HG02588 (cell line): ENCODE data around the gene MTHFS.
"Not testable (repeated sequence)": the region's sequence is repeated elsewhere in the genome, so short reads cannot be mapped to it uniquely, and the experiment has no call there.

ENCODE experiments used
- ATAC-seq: cut with Tn5 transposase; IDR thresholded peaks from one replicate; pipeline ENCODE4 v1.9.1; 2021; ENCODE audit warnings: mild to moderate bottlenecking, moderate library complexity; ENCODE audit not compliant: unreplicated experiment

The MTHFS gene

DNA sequence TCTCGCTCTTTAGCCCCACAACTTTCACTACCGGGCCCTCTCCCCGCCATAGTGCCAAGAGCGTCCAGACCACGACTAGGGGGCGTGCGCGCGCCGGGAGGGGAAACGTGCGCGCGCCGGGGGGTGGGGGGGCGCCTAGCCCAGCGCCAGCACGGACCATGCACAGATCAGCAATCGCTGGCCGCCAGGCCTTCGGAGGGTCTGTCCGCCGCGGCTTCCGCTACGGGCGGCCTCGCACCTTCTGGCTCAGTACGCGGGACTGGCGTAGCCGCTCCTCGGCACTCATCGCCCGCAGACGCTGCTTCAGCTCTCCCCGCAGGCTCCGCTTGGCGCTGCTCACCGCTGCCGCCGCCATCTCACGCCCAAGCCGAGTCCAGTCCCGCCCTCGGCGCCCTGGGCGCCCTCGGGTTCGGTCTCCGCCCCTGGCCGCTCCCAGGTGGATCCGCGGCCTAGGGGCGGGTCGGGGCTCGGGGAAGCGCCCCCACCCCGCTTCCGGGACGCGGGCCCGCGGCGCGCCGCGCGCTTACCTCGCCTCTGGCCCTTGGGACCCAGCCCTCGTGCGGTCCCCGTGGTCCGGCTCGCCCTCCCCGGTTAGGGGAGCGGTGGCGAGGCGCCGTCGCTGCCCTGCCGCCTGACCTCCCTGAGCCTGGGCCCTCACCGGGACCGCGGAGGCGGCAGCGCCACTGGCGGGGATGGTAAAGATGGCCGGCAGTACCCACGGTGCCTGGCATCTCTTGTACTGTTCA lies at the start of gene MTHFS:
Gene MTHFS (minus strand): TSS at position 381 of the 746 bp plus-strand sequence. CDS start 26 bp downstream, at position 355.
- peak; percentile 84 for ATAC-seq

DNA sequence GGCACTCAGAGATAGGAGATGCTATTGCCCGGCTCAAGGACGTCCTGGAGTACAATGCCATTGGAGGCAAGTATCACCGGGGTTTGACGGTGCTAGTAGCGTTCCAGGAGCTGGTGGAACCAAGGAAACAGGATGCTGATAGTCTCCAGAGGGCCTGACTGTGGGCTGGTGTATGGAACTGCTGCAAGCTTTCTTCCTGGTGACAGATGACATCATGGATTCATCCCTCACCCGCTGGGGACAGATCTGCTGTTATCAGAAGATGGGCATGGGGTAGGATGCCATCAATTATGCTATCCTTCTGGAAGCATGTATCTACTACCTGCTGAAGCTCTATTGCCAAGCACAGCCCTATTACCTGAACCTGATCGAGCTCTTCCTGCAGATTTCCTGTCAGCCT lies 47.8 kb upstream of the MTHFS start:
- ATAC-seq: no peak

DNA sequence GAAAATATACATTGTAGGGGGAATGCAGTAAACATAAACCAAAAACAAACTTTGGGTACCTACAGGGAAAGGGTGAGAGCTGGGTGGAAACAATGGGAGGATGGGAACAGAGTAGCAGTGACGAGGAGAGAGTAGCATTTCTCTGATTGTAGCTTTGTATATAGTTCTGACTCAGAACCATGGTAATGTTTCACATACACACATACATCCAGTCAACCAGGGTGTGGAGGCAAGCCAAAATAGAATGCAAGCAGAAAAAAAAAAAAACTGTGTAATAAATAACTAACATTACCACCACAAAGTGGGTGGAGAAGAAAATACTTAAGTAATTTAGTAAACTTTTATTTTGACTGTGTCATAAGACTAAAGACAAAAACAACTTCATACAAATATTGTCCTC lies 47.0 kb upstream of the MTHFS start:
- peak; percentile 88 for ATAC-seq

DNA sequence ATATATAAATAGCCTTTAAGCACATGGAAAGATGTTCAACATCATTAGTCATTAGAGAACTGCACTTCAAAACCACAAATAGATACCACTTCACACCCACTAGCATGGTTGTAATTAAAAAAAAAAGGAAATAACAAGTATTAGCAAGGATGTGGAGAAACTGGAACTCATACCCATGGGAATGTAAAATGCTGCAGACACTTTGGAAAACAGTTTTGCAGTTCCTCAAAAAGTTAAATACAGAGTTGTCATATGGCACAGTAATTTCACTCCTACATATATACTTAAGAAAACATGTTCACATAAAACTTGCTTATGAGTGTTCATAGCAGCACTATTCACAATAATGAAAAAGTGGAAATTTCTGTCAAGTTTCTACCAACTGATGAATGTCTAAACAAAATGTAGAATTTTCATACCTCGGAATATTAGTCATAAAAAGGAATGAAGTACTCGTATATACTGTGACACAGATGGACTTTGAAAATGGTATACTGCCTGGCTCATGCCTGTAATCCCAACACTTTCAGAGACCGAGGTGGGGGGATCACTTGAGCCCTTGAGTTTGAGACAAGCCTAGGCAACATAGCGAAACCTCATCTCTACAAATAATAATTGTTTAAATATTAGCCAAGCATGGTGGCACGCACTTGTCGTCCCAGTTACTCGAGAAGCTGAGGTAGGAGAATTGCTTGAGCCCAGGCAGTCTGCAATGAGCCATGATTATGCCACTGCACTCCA lies 46.1 kb upstream of the MTHFS start:
- ATAC-seq: no peak

DNA sequence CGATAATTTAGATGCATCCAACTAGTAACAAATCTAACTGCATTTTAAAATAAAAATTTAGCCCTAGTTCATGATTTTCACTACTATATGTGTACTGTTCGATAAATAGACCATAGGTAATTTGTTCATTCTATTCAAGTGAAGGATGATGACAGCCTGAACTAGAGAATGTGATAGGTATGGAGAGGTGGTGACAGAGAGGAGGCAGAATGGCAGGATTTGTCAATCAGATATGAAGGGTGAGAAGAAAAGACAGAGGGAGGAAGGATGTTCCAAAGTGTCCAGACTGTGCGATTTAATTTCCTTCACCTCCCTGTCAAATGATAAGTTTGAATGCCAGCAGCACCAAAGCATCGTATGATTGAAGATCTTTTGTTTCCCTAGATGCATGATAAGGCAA lies 42.6 kb upstream of the MTHFS start:
- no peak for ATAC-seq

DNA sequence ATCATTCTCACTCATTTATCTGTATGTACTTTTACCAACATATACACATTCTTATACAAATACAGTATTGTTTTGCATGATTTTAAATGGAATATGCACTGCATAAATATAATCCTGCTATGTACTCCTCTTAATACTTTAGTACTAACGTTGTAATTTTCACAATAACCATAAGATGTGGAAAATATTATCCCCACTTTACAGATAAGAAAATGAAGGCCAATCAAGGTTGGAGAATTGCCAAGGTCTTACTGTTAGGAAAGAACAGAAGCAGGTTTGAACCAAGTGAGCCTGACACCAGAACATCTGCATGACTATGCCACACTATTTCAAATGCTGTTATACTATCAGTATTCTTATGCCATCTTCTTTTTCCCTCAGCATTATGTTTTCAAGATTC lies 41.3 kb upstream of the MTHFS start:
- ATAC-seq: no peak

DNA sequence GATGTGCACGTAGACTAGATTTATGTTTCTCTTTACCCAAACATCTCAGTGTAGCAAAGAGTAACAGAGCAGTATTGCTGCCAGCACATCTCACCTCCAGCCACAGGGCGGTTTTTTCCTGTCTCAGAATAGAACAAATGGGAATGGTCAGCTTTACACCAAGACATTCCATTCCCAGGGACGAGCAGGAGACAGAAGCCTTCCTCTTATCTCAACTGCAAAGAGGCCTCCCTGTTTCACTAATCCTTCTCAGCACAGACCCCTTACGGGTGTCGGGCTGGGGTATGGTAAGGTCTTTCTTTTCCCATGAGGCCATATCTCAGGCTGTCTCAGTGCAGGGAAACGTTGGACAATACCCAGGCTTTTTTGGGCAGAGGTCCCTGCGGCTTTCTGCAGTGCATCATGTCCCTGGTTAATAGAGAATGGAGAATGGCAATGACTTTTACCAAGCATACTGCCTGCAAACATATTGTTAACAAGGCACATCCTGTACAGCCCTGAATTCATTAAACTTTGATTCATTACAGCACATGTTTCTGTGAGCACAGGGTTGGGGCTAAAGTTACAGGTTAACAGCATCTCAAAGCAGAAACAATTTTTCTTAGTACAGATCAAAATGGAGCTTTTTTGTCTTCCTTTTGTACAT lies 38.9 kb upstream of the MTHFS start:
- not testable (repeated sequence) for ATAC-seq

DNA sequence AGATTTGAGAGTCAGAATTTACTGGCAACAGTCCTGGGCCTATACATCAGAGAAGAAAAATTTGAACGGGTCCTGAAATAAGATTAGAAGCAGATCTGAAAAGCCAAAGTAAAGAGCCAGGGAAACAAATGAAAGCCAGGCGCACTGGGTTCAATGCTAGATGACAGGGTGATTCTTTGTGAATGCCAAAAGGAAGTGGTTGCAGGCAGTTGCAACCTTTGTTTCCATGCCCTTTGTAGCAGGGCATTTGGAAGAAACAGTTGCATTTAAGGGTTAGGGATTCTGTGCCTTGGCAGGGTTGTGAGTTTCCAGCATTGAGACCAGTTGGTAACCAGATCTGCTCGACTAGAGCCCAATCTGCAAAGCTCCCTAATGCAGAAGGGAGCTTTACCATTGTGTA lies 36.4 kb upstream of the MTHFS start:
- ATAC-seq: no peak

DNA sequence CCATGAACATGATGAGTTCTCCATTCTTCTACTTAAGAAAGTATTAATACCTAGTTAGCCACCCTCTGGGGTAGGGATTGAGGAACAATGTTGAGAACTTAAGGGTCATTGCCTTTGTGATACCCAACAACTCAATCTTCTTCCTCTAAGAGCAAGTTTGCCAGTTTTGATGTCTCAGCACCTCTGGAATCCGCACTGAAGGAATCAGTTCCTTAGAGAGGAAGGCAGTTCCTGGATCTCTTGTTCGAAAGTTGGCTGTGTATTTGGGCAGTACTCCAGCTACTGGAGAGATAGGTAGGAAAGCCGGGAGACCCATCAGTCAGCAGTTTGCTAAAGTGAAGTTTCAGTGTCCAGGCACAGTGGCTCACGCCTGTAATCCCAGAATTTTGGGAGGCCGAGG lies 35.6 kb upstream of the MTHFS start:
- ATAC-seq: no peak

DNA sequence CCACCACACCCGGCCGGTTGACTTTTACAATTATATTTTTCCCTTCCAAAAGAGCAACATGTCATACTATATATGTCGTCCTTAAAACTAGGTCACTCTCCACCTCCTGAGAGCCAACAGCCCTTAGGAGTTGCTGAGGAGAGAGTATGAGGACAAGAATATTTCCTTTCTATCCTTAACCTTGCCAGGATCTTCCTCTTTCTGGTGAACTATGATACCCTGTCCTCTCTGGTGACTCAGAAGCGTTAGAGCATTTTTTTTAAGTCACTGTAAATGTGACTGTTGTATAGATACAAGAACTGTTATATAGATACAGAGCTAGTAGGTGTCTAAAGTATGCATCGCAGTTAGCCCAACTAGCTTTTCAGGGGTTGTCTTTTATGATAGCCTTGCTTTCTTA lies 33.7 kb upstream of the MTHFS start:
- ATAC-seq: no peak

DNA sequence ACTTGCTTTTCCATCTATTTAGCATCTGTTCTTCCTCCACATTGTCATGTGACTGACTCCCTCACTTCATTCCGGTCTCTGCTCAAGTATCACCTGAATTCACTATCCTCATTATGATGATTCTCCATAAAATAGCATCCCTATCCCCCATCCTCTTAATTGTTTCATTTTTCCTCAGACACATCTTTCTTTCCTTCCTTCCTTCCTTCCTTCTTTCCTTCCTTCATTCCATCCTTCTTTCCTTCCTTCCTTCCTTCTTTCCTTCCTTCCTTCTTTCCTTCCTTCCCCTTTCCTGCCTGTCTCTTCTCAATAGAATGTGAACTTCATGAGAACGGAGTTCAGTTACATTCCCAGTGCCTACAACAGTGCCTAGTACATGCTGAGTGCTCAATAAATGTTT lies 32.6 kb upstream of the MTHFS start:
- no peak for ATAC-seq

DNA sequence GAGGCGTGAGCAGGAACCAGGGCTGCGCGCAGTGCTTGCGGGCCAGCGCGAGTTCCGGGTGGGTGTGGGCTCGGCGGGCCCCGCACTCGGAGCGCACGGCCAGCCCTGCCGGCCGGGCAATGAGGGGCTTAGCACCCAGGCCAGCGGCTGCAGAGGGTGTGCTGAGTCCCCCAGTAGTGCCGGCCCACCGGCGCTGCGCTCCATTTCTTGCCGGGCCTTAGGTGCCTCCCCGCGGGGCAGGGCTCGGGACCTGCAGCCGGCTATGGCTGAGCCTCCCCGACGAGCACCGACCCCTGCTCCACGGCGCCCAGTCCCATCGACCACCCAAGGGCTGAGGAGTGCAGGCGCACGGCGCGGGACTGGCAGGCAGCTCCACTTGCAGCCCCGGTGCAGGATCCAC lies 29.3 kb upstream of the MTHFS start:
- not testable (repeated sequence) for ATAC-seq

DNA sequence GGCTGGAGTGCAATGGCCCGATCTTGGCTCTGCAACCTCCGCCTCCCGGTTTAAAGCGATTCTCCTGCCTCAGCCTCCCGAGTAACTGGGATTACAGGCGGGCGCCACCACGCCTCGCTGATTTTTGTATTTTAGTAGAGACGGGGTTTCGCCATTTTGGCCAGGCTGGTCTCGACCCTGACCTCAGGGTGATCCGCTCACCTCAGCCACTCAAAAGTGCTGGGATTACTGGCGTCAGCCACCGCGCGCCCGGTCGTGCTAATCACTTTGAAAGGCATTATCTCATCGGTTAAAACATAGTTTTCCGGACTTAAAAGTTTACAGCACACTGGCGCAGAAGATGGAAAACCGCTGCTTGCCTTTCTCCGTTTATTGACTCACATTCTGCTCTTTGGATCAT lies 27.6 kb upstream of the MTHFS start:
- no peak for ATAC-seq

DNA sequence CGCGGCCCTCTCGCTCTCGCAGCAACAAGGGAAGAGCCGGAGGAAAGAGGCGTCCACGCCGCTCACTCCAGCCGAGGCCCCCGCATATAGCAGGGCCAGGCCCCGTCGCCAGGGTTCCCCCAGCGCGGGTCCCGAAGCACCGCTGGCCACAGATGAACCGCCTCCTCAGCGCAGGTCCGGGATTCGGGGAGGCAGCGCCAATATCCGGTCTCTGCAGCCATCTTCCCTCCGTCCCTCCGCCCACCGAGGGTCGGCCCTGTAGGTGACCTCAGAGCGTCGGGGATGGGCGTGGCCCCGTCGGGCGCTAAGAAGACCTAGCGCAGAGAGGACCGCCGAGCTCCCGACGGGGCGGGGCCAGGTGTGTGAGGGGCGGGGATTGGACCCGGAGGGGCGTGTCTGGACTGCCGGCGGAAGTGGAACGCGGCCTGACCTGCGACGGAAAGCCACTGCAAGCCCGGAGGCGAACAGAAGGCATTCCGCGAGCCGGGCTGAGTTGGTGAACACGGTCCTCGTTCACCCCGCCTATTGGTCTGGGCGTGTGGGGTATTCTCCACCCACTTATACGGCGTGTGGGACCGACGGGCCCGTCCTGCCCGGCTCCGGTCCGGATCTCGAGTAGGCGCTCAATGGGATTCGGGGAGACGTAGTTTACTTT lies 26.8 kb upstream of the MTHFS start:
- ATAC-seq: peak; percentile 94

DNA sequence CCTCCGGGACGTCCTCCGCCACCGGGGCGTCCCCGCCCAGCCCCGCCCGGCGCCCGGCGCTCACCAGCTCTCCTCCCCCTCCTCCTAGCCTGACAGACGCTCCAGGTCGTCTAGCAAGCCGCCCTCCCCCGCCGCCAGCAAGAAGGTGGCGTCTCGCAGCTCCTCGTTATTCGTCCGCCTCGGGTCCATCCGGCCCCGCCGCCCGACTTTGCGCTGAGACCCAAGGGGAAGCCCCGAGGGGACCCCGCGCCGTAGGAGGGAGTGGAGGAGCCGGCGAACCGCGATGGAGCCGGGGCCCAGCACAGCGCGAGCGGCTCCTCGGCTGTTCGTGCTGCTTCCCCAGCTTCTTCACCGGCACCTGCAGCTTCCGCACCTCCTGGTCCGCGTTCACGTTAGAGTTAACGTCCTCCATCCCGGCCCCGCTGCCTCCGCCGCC lies 26.3 kb upstream of the MTHFS start:
- peak; percentile 44 for ATAC-seq

DNA sequence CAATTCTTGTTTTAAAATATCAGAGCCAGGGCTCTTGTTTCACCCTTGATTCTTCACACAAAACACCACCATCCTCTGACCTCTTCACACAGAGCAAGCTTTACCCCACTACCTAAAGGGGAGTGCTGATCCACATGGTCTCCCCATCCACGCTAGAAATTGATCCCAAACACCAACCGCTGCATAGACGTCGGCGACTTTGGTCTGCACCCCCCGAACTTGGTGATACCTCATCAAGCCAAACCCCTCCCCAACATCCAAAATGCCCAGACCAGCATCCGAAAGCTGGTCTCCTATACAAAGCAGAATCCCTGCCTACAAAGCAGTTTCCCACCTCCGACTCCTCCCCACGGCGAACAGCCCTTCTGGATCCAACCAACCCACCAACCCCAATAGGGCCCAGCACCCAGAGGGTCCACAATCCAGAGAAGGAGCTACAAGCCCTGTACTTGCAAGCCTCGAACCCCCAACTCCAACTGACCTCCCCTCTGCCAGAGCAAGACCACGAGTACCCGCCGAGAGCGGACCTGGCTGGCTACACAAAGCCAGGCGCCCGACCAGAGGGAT lies 25.8 kb upstream of the MTHFS start:
- ATAC-seq: no peak

DNA sequence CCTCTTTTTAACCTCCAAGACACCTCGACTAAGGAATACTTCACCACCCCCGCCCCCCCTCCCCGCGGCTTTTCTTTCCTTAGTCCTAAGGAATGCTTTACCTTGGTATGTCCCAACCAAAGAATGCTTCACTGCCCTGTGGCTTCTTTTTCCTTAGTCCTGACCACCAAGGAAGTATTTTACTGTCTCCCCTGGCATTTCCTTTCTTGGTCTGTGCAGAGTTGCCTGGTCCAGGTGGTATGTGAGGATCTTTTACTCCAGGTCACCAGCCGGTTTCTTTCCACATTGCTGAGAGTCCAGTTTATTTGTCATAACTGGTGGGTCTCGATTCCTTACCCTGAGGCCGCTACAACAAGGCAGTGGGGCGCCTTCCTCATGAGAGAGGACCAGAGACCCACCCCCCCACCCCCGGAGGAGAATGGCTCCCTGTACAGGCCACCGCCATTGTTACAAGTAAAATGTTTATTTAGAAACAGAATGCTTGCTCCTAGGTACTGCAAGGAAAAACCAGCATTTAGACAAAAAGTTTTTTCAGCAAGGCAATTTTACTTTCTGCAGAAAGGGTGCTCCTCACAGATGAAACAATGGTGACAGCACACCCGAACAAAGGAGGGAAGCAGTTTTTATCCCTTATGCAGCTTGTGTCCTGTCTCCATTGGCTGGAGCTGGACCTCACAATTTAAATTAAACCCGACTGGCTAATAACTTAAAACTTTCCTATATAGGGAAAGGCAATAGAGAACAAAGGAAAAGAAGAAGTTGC lies 23.1 kb upstream of the MTHFS start:
- ATAC-seq: no peak

DNA sequence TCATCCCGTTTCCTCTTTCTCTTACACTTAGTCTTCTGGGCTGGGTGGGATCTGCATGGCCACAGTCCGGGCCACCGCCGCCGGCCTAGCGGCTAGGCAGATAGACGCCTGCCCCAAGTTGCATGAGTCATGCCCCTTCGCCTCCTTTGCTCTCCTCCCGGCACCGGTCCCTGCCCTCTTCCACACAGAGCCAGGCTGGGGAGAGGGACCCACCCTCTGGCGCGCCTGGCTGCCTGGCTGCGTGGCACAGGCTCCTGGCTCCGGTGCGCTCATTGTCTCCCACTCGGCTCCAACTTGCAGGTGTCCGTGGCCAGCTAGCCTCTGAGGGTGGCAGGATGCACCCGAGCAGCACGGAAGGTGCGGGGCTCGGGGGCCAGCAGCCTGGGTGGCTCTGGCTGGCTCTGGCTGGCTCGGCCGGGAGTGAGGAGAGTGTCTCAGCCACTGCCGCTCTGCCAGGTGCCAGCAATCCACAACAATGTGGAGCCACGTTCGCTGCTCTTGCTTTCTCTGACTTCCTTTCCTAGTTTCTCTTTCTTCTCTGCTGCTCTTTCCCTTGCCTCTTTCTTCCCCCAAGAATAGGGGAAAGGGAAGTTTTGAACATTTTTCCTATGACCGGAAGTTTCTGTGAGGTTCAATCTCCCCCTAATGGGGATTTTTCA lies 22.4 kb upstream of the MTHFS start:
- no peak for ATAC-seq

DNA sequence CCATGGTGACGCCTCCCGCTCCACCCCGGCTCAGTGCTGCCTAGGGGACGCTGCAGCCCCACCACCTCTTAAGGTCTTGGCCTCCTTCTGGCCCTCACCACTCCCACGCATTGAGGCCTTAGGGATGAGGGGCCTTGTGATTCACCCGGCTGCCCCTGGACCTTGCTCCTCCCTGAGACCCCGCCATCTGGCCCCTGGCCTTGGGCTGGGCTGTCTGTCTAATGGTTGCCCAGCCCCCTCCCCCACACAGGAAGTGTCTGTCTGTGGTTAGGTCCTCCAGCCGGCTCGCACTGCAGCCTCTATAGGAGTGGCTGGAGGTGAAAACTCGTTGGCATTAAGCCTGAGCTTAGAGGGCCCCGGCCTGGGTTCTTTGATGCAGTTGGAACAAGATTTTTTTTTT lies 21.5 kb upstream of the MTHFS start:
- ATAC-seq: no peak
